ENCODE measurements around the gene BACH2. TPM values are rescaled to one million over a fixed set of nuclear protein-coding genes. Genes with fewer than 3 reads are reported as not detected.

Gene BACH2
- total and polyA plus RNA-seq, 10 of the 15 experiments (the other 5 are each of a cell fraction or from before 2014, with no cell fraction given): 0.03 to 0.28 (median 0.04) TPM; not detected in 3

- ChIA-PET POLR2A (interaction anchor here (1.5 kb wide), 1 partner anchor 21 kb away, joined by 3 read pairs; no protein-coding TSS in a partner anchor), RAD21 (ENCODE audit: unreplicated experiment) (no interaction called here), CTCF (no interaction called here), SMC1A (ENCODE audit: uncharacterized antibody, unreplicated experiment) (no interaction called here)
- no peaks in the 10 kb centered on the region for H3K4me1 ChIP-seq (ENCODE audit: control insufficient read depth, insufficient read depth, low read length)
- H4K20me1 ChIP-seq (ENCODE audit: control insufficient read depth, insufficient read depth): no peaks in the 10 kb centered on the region
- no peak overlapping the region for H3K4me3 ChIP-seq
- DNase-seq (ENCODE audit: low read depth, low spot score): no peak
- no peak for ATAC-seq
- no peak for FAIRE-seq
- in situ Hi-C loops (cut with MboI) (no loop called here), intact Hi-C loops (cut with micrococcal nuclease; ENCODE audit: unreplicated experiment) (no loop called here)
- H3K4me2 ChIP-seq (ENCODE audit: control insufficient read depth, insufficient read depth): no peak overlapping the region
- no peak overlapping the region for H3K9ac ChIP-seq (ENCODE audit: control insufficient read depth, insufficient read depth, low read length)
- peaks cover 0 to 14% of the 10 kb centered on the region in 2 experiments; a peak in 2 of 4 replicates for H3K27me3 ChIP-seq (replicated peaks in 1 of 2; ENCODE audit: control insufficient read depth in 2 of 2, insufficient read depth in 2 of 2, low read length in 1 of 2)
- H2AFZ ChIP-seq (ENCODE audit: control insufficient read depth, low read depth, low read length): no peak overlapping the region
- peaks cover 3% of the 10 kb centered on the region; the same call in 1 of the 3 replicates for H3K9me3 ChIP-seq (replicated peaks; ENCODE audit: control insufficient read depth, insufficient read depth, low read length)
- H3K27ac ChIP-seq (ENCODE audit: control insufficient read depth, insufficient read depth): no peak overlapping the region
- no peaks in the 10 kb centered on the region for H3K36me3 ChIP-seq (ENCODE audit: control insufficient read depth in 2 of 2, insufficient read depth in 2 of 2, low read length in 1 of 2)
- TF ChIP-seq KAT2A (conservative IDR thresholded peaks at IDR 0.05; ENCODE audit: control insufficient read depth, low read depth, low read length): no peak
- no peak for TF ChIP-seq ATF7 (IDR thresholded peaks at IDR 0.05; ENCODE audit: low read depth)
- no peak for TF ChIP-seq PRDM15 (CRISPR knock-in tag; IDR thresholded peaks at IDR 0.05)
- BruUV-seq (replicated peaks): no TSS peak
- WGBS (ENCODE audit: insufficient coverage, insufficient replicate concordance, low lambda C conversion rate, missing lambda C conversion rate): 37% methylated on average over 6 of the region's 6 CpGs
- H3K79me2 ChIP-seq (ENCODE audit: control insufficient read depth, insufficient read depth, low read length): no peaks in the 10 kb centered on the region
Observed at GRCh38 chr6:90277302-90278011, 19.2 kb downstream of the BACH2 start.
